Fibroblast of villous mesenchyme (primary cell): Measurements from ENCODE around the gene METTL21A. TPM values are rescaled to one million over a fixed set of nuclear protein-coding genes. Genes with fewer than 3 reads are reported as not detected.
A peak's percentile ranks its signal among the peaks of the same experiment; 100 is the strongest.

Source experiments
- DNase-seq: peaks from one replicate; pipeline ENCODE4 v3.0.0-alpha.2; 2010; ENCODE audit warnings: low read depth
- H3K4me3 ChIP-seq: 2 replicates; pipeline ENCODE4 v1.5.1; 2011; ENCODE audit warnings: low read depth, mild to moderate bottlenecking, low read length
- CTCF ChIP-seq: IDR thresholded peaks from 2 replicates; pipeline ENCODE4 v1.5.1; 2012; ENCODE audit warnings: low read depth, mild to moderate bottlenecking, low read length; ENCODE audit not compliant: insufficient read depth
- total RNA-seq: library from RNA; depleted of rRNA; stranded (reverse); fragments of >200 nt; gene quantifications from 2 replicates; pipeline ENCODE4 v1.2.3, GENCODE V29; 2012

The METTL21A gene
- 8.4 and 13.0 TPM in 2 replicates for total RNA-seq

- peak; percentile 41 for TF ChIP-seq CTCF
- DNase-seq = peak; percentile 90
- H3K4me3 ChIP-seq = peak within 1 kb of the TSS; percentile 79
These were observed at the start of gene METTL21A for GRCh38 chr2:207625014-207625907. TSS of gene METTL21A (minus strand) at chr2:207625394. CDS start at chr2:207624375, 1,019 bp downstream.

- no peak for DNase-seq
- TF ChIP-seq CTCF = no peak
- H3K4me3 ChIP-seq = no peak overlapping the region
These were observed 49.6 kb upstream of the METTL21A start for GRCh38 chr2:207674826-207675225.

- TF ChIP-seq CTCF = no peak
- H3K4me3 ChIP-seq = no peak overlapping the region
- no peak for DNase-seq
These were observed 49.1 kb upstream of the METTL21A start for GRCh38 chr2:207674266-207674774.

- TF ChIP-seq CTCF = no peak
- no peak overlapping the region for H3K4me3 ChIP-seq
- DNase-seq = no peak
These were observed 48.2 kb upstream of the METTL21A start for GRCh38 chr2:207673431-207673830.

GRCh38 chr2:207670887-207671286 is 45.7 kb upstream of the METTL21A start:
- no peak for TF ChIP-seq CTCF
- no peak overlapping the region for H3K4me3 ChIP-seq
- DNase-seq = no peak

GRCh38 chr2:207663870-207664545 is 38.8 kb upstream of the METTL21A start:
- no peak overlapping the region for H3K4me3 ChIP-seq
- DNase-seq = no peak
- no peak for TF ChIP-seq CTCF
